Measurements from ENCODE around the gene MLANA.

Gene MLANA

GRCh38 chr9:5909976-5910375 is 19.3 kb downstream of the MLANA start:
- FAIRE-seq: no peak

GRCh38 chr9:5910413-5911057 is 19.8 kb downstream of the MLANA start:
- no peak for FAIRE-seq

GRCh38 chr9:5915438-5915837 is 24.7 kb downstream of the MLANA start:
- no peak for FAIRE-seq

GRCh38 chr9:5917273-5917672 is 26.6 kb downstream of the MLANA start:
- no peak for FAIRE-seq

DNA sequence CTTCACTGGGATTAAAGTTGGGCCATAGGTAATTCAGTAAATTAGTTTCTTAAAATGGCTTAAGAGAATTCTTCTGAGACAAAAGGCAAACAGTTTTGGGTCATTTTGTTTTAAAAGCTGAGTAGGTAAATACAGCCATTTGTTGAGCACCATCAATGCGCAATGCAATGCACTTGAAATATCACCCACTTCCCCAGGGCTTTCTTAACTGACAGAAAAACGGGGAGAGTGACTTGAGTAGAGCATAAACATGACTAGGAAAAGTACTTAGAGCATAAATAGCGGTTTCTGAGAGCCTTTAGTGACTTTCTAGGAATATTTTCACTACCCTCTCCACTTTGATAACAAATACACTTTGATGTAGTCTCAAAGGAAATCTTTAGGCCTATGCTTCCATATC is 27.2 kb downstream of the MLANA start:
- FAIRE-seq: no peak

- no peak for FAIRE-seq
Observed at GRCh38 chr9:5918460-5918859, 27.8 kb downstream of the MLANA start.

- FAIRE-seq: no peak
Observed at GRCh38 chr9:5920860-5921328, 30.2 kb downstream of the MLANA start.

GRCh38 chr9:5922192-5922591 is 31.5 kb downstream of the MLANA start:
- FAIRE-seq: no peak

- FAIRE-seq: no peak
Observed at GRCh38 chr9:5931657-5932056, 41.0 kb downstream of the MLANA start.

- FAIRE-seq: no peak
Observed at GRCh38 chr9:5938449-5938848, 47.8 kb downstream of the MLANA start.

GRCh38 chr9:5939530-5939929 is 48.8 kb downstream of the MLANA start:
- FAIRE-seq: no peak

- no peak for FAIRE-seq
Observed at GRCh38 chr9:5941214-5941613, 50.5 kb downstream of the MLANA start.

DNA sequence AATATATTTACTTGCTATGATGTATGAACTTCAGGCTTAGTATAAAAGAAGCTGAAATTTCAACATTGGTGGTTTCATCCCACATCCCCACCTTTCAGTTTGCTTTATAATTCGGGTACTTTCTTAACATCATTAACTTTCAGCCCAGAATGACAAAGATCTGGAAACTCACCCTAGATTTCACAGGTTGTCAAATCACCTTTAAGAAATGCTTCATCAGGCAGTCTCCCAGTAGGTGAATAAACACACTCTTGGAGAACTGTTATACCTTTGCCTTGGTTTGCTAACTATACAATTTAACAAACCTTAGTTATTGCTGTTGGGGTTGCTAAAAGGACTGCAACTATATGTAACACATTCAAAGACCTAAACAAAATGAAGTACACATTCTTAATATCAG is 54.4 kb downstream of the MLANA start:
- FAIRE-seq: no peak

GRCh38 chr9:5947912-5948311 is 57.2 kb downstream of the MLANA start:
- no peak for FAIRE-seq

GRCh38 chr9:5949103-5949699 is 58.5 kb downstream of the MLANA start:
- no peak for FAIRE-seq

DNA sequence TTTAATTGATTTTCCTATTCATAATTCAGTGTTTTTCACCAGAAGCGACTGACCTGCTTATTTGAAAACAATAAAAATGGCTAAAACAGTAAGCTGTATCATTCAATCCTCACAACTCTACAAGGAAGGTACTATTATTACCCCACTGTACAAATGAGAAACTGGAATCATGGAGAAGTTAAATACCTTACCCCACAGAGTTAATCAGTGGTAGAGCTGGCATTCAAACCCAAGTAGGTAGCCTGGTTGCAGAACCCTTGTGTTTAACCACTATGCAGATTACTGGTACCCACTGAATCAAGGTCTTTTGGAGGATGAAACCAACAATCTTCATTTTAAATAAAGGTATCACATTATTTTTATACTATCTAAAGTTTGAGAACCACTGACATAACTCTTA is 59.6 kb downstream of the MLANA start:
- FAIRE-seq: no peak

- FAIRE-seq: no peak
Observed at GRCh38 chr9:5951686-5952211, 61.1 kb downstream of the MLANA start.

- FAIRE-seq: no peak
Observed at GRCh38 chr9:5953743-5954707, 63.3 kb downstream of the MLANA start.

GRCh38 chr9:5957166-5957565 is 66.5 kb downstream of the MLANA start:
- FAIRE-seq: no peak

DNA sequence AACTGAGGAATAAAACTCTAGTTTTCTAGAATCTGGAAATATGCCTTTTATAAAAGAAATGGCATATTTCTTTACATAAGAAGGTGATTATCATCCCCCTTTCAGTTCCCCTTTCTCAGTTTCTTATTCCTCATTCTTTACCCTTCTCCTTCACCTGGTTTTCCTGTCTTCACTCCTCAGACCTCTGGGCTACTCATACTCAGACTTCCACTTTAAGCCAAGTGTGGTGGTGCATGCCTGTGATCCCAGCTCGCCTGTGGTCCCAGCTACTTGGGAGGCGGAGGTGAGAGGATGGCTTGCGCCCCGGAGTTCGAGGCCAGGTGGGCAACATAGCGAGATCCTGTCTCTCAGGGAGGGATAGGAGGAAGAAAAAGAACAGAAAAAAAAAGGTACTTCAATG is 67.6 kb downstream of the MLANA start:
- FAIRE-seq: no peak
